A204.1 (cell line): ENCODE measurements around the gene ILKAP.

Experiments
- FAIRE-seq: peaks from 2 replicates; lab custom pipeline; 2012; peaks lifted over from hg19 to GRCh38; lab: Jason Lieb, UNC

Gene ILKAP

DNA sequence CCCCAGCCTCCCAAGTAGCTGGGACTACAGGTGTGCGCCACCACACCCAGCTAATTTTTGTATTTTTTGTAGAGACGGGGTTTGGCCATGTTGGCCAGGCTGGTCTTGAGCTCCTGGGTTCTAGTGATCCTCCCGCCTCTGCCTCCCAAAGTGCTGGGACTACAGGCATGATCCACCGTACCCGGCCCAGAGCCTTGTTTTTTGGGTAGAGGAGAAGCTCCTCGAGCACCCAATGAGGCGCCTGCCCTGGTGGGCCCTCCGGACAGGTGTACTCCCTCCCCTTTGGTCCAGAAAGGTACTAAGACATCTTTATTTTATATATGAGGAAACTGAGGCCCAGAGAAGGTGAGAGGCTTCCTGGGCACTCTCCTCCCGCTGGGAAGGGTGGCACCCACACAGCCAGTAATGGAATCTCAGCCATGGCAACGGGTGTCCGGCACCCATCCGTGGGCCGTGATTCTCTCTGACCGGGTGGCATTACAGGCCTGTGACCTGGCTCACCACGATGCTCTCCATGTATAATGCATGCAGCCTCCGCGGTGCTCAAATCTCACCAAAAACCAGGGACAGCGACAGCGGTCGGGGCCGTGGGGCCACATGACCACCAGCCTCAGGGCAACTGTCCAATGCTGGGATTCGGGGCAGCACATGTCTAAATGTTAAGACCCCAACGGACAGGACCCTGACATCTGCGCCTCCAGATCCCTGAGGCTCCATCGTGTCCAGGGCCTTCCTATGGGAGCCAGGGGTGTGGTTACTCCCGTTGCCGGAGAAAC lies 81.8 kb downstream of the ILKAP start:
- no peak for FAIRE-seq

GRCh38 chr2:238120463-238121298 lies 82.8 kb downstream of the ILKAP start:
- FAIRE-seq: no peak
